Measurements from ENCODE around the gene HRAS. TPM values are rescaled to one million over a fixed set of nuclear protein-coding genes. Genes with fewer than 3 reads are reported as not detected.

HRAS gene
- total and polyA plus RNA-seq, 2 of the 8 experiments (the other 6 are each of a cell fraction or from before 2014, with no cell fraction given) = 44.3 to 54.7 TPM

- Histone ChIP-seq H3K27me3 (replicated peaks in 1 of 4; ENCODE audit: control insufficient read depth in 3 of 4, extremely low read depth in 1 of 4, insufficient read depth in 3 of 4, low read length in 3 of 4) (peaks cover 0 to 2% (median under 1%) of the 10 kb centered on the region in 4 experiments; a peak in 3 of 7 replicates), H2BK15ac (ENCODE audit: low read length) (no peak overlapping the region), H3K79me2 (ENCODE audit: control insufficient read depth in 1 of 2, insufficient read depth in 2 of 2, low read length in 2 of 2) (peaks cover 0 to 4% of the 10 kb centered on the region in 2 experiments; a peak in 1 of 4 replicates), H2AK5ac (ENCODE audit: low read depth, low read length) (no peak overlapping the region), H3K79me1 (ENCODE audit: low read depth, low read length) (peaks cover 13% of the 10 kb centered on the region), H4K91ac (replicated peaks; ENCODE audit: insufficient read length, low read length) (no peak overlapping the region), H3K27ac (ENCODE audit: low read depth, low read length) (no peak overlapping the region), H3K18ac (ENCODE audit: extremely low read depth, low read length) (no peak overlapping the region), H3K4ac (replicated peaks; ENCODE audit: insufficient read length, low read depth, low read length) (no peak overlapping the region), H2BK12ac (ENCODE audit: low read depth, low read length) (no peak overlapping the region), H3K4me3 (ENCODE audit: extremely low read depth in 1 of 4, insufficient read depth in 2 of 4, low read depth in 3 of 4, low read length in 4 of 4) (no peak overlapping the region), H3K9me3 (ENCODE audit: insufficient read depth in 2 of 2, low read depth in 1 of 2, low read length in 1 of 2) (no peaks in the 10 kb centered on the region), H3K36me3 (ENCODE audit: control insufficient read depth in 2 of 4, insufficient read depth in 4 of 4, low read length in 3 of 4) (peaks cover 0 to 8% (median 4%) of the 10 kb centered on the region in 4 experiments; a peak in 5 of 8 replicates), H3K56ac (replicated peaks; ENCODE audit: insufficient read length, low read depth, low read length) (no peak overlapping the region), H3K9ac (replicated peaks in 1 of 4; ENCODE audit: extremely low read depth in 1 of 4, low read depth in 3 of 4, low read length in 3 of 4) (no peak overlapping the region), H4K8ac (ENCODE audit: extremely low read depth, insufficient read depth, low read length) (no peak overlapping the region; the same call in 1 of the 2 replicates), H3K4me2 (ENCODE audit: insufficient read depth in 1 of 2, low read depth in 2 of 2, low read length in 2 of 2) (no peak overlapping the region), H3K14ac (ENCODE audit: insufficient read length) (no peak overlapping the region), H4K20me1 (replicated peaks in 1 of 2; ENCODE audit: control insufficient read depth in 1 of 2, insufficient read depth in 2 of 2, low read length in 2 of 2) (peaks cover 10 to 32% of the 10 kb centered on the region in 2 experiments), H3K4me1 (replicated peaks in 1 of 4; ENCODE audit: control insufficient read depth in 3 of 4, insufficient read depth in 4 of 4, low read length in 3 of 4) (peaks cover 0 to 26% (median 15%) of the 10 kb centered on the region in 4 experiments; a peak in 6 of 7 replicates), H4K5ac (ENCODE audit: insufficient read length, low read depth, low read length) (no peak overlapping the region), H3K23ac (ENCODE audit: insufficient read length) (no peak overlapping the region), H2AFZ (ENCODE audit: low read length) (no peak overlapping the region), H2BK120ac (replicated peaks; ENCODE audit: low read depth, low read length) (no peak overlapping the region), H2BK20ac (ENCODE audit: low read length) (no peak overlapping the region), H3K23me2 (ENCODE audit: low read depth, low read length) (peaks cover 14% of the 10 kb centered on the region; the same call in 1 of the 2 replicates), H2BK5ac (ENCODE audit: low read depth, low read length) (no peak overlapping the region)
- DNase-seq (ENCODE audit: low read depth in 1 of 2, low spot score in 2 of 2) (no peak), FAIRE-seq (no peak)
- ChIA-PET POLR2A (ENCODE audit: partially characterized antibody) (interaction anchor here (1.0 to 2.5 kb wide), 4 partner anchors 65 to 79 kb away, joined by 3 to 10 read pairs (median 4); no protein-coding TSS in a partner anchor), CTCF (ENCODE audit: partially characterized antibody) (interaction anchor here (0.7 to 2.0 kb wide), 8 partner anchors 9 to 200 kb away, joined by 3 to 6 read pairs (median 4); no protein-coding TSS in a partner anchor)
- WGBS, 2 experiments (ENCODE audit: extremely low coverage in 1 of 2, insufficient coverage in 1 of 2, insufficient read length in 1 of 2, insufficient replicate concordance in 2 of 2, low coverage in 1 of 2, low lambda C conversion rate in 2 of 2, missing lambda C conversion rate in 1 of 2) = 89% methylated on average over 17 of the region's 18 CpGs; no CpG with 5 or more reads in 1 of the 2 experiments
- no peak for TF ChIP-seq MAFK (IDR thresholded peaks at IDR 0.05; ENCODE audit: low read depth, low read length)
- TF ChIP-seq RNF2 (IDR thresholded peaks at IDR 0.05; ENCODE audit: borderline replicate concordance, low read depth, low read length, missing control alignments, poor library complexity, severe bottlenecking) = no peak
- no peak for TF ChIP-seq EP300 (IDR thresholded peaks at IDR 0.05; ENCODE audit: borderline replicate concordance in 1 of 2, low read depth in 2 of 2, low read length in 2 of 2)
- no peak for TF ChIP-seq MAX (IDR thresholded peaks at IDR 0.05)
- no peak for TF ChIP-seq TEAD4 (IDR thresholded peaks at IDR 0.05; ENCODE audit: low read depth, low read length)
- TF ChIP-seq CBX8 (IDR thresholded peaks at IDR 0.05; ENCODE audit: borderline replicate concordance, low read depth, low read length) = no peak
- no peak for TF ChIP-seq HDAC6 (IDR thresholded peaks at IDR 0.05; ENCODE audit: low read depth, low read length)
Measured at GRCh38 chr11:563066-563811, 27.9 kb upstream of the HRAS start.

Data from H1 (cell line).